Epithelial cell of proximal tubule (primary cell): Measurements from ENCODE around the gene DKC1. TPM values are rescaled to one million over a fixed set of nuclear protein-coding genes. Genes with fewer than 3 reads are reported as not detected.

Experiments
- DNase-seq: peaks from one replicate; pipeline ENCODE4 v3.0.0-alpha.2; 2011; ENCODE audit warnings: low read depth
- H3K4me3 ChIP-seq: 2 replicates; pipeline ENCODE4 v1.5.1; 2011; ENCODE audit warnings: low read depth, mild to moderate bottlenecking, low read length
- CTCF ChIP-seq: conservative IDR thresholded peaks from 2 replicates; pipeline ENCODE4 v1.5.1; 2012; ENCODE audit warnings: low read depth, mild to moderate bottlenecking, low read length
- total RNA-seq: library from RNA; depleted of rRNA; stranded (reverse); fragments of >200 nt; gene quantifications from 2 replicates; pipeline ENCODE4 v1.2.3, GENCODE V29; 2015

The DKC1 gene
- 41.2 and 66.1 TPM in 2 replicates for total RNA-seq

- DNase-seq, result no peak
- TF ChIP-seq CTCF, result no peak
- peak within 1 kb of the TSS; percentile 70 for H3K4me3 ChIP-seq
Measured at GRCh38 chrX:154762537-154763296, at the start of gene DKC1. Gene DKC1, plus strand, starts transcription at chrX:154762864. Its CDS starts 102 bp downstream, at chrX:154762966.

- peak; percentile 65 for TF ChIP-seq CTCF
Measured at GRCh38 chrX:154714925-154715324, 47.7 kb upstream of the DKC1 start.

GRCh38 chrX:154715825-154716224 lies 46.8 kb upstream of the DKC1 start:
- no peak for DNase-seq
- TF ChIP-seq CTCF, result peak; percentile 13

More at GRCh38 chrX:154714925-154715324, 47.7 kb upstream of the DKC1 start:
- no peak for DNase-seq
- no peak overlapping the region for H3K4me3 ChIP-seq

GRCh38 chrX:154717824-154718223 lies 44.8 kb upstream of the DKC1 start:
- no peak for TF ChIP-seq CTCF
- DNase-seq, result no peak
- H3K4me3 ChIP-seq, result no peak overlapping the region

More at GRCh38 chrX:154715825-154716224, 46.8 kb upstream of the DKC1 start:
- no peak overlapping the region for H3K4me3 ChIP-seq

GRCh38 chrX:154718616-154719015 lies 44.0 kb upstream of the DKC1 start:
- no peak for DNase-seq
- TF ChIP-seq CTCF, result no peak
- no peak overlapping the region for H3K4me3 ChIP-seq

GRCh38 chrX:154719132-154719675 lies 43.5 kb upstream of the DKC1 start:
- no peak for TF ChIP-seq CTCF
- no peak overlapping the region for H3K4me3 ChIP-seq
- peak; percentile 67 for DNase-seq
